Stomach (tissue), 9 donors: Measurements from ENCODE around the gene UPK3BL2. TPM values are rescaled to one million over a fixed set of nuclear protein-coding genes. Genes with fewer than 3 reads are reported as not detected.
"Not testable (repeated sequence)": the region's sequence is repeated elsewhere in the genome, so short reads cannot be mapped to it uniquely, and the experiment has no call there.

Experiments used
- DNase-seq, 2 donors: peaks; one replicate each; pipeline versions ENCODE4 v3.0.0 to v3.0.0-alpha.2; 2013 to 2019
- H3K27ac ChIP-seq, 5 donors: fragments of 200-600 bp in 4 of 5; sonication (generic) in 4 of 5; one replicate each; pipeline ENCODE4 v1.5.1; 2013 to 2019; ENCODE audit warnings: mild to moderate bottlenecking in 1 of 5, moderate library complexity in 1 of 5
- H3K27me3 ChIP-seq, 3 donors: fragments of 200-600 bp; sonication (generic); one replicate each; pipeline ENCODE4 v1.5.1; 2017 to 2019; ENCODE audit warnings: mixed run types in 1 of 3
- H3K36me3 ChIP-seq, 4 donors: fragments of 200-600 bp; sonication (generic); 1 replicate in 3 of 4; 2 replicates in 1 of 4; pipeline ENCODE4 v1.5.1; 2016 to 2019
- H3K4me1 ChIP-seq, 4 donors: fragments of 200-600 bp; sonication (generic); one replicate each; pipeline ENCODE4 v1.5.1; 2016 to 2019
- H3K4me3 ChIP-seq, 4 donors: fragments of 200-600 bp; sonication (generic) in 3 of 4; one replicate each; pipeline ENCODE4 v1.5.1; 2016 to 2019; ENCODE audit warnings: mild to moderate bottlenecking in 1 of 4
- H3K9me3 ChIP-seq, 4 donors: fragments of 200-600 bp; sonication (generic); one replicate each; pipeline ENCODE4 v1.5.1; 2016 to 2019
- POLR2AphosphoS5 ChIP-seq, 3 donors: sonication (generic); formaldehyde crosslinking; IDR thresholded peaks; one replicate each; pipeline ENCODE4 v1.6.1; 2016; ENCODE audit warnings: antibody characterized with exemption in 3 of 3
- WGBS, 5 donors: extraction: QIAGEN DNeasy Blood & Tissue Kit in 3 of 5; methylation state at CpG; one replicate each; pipeline versions ENCODE4 v1.1.5 to v1.1.7; 2013 to 2018; 5-methylcytosine and 5-hydroxymethylcytosine counted together
- intact Hi-C: fragments of 100-400 bp; cut with DNase I; formaldehyde crosslinking; loops from one replicate; pipeline ENCODE4 v1.15.1; 2023; ENCODE audit warnings: low total_unique reads
- polyA plus RNA-seq, 3 donors: library from polyadenylated mRNA; stranded (reverse); fragments of 200-250 nt; gene quantifications; one replicate each; pipeline ENCODE4 v1.2.3, GENCODE V29; 2013
- total RNA-seq, 5 donors: library from RNA; depleted of rRNA; stranded (reverse); fragments of >200 nt; gene quantifications; one replicate each; pipeline versions ENCODE4 v1.1.0 to v1.2.3, GENCODE V29; 2014 to 2016
- TF ChIP-seq, protein P1 (sequence below), 7 experiments: fragments of 450-650 bp in 4 of 7; fragments of 200-600 bp in 3 of 7; sonication (generic) in 3 of 7; IDR thresholded peaks; one replicate each; pipeline ENCODE4 v1.5.1; 2016 to 2019; ENCODE audit warnings: antibody characterized with exemption in 7 of 7, control low read depth in 2 of 7, mild to moderate bottlenecking in 1 of 7
- donor health status: healthy with polysubstance abuse.
- donor health status: Bipolar disorder and iron deficiency.
- donor health status: healthy.

Gene UPK3BL2
- total and polyA plus RNA-seq, 8 donors: 0.89 to 37.3 (median 11.7) TPM; not detected in 3

- H3K36me3 ChIP-seq, H3K4me1 ChIP-seq, H3K9me3 ChIP-seq, intact Hi-C loops, H3K27me3 ChIP-seq: not testable (repeated sequence)
- Histone ChIP-seq H3K27ac (peak within 1 kb of the TSS; percentile 38 to 89 (median 83)), H3K4me3 (peak within 1 kb of the TSS; percentile 70 to 85 (median 73))
- DNase-seq: peak; percentile 95 to 98
- TF ChIP-seq POLR2AphosphoS5 (IDR thresholded peaks at IDR 0.05): peak in 2 of 3 donors; percentile 29 to 63
- TF ChIP-seq, protein P1, sequence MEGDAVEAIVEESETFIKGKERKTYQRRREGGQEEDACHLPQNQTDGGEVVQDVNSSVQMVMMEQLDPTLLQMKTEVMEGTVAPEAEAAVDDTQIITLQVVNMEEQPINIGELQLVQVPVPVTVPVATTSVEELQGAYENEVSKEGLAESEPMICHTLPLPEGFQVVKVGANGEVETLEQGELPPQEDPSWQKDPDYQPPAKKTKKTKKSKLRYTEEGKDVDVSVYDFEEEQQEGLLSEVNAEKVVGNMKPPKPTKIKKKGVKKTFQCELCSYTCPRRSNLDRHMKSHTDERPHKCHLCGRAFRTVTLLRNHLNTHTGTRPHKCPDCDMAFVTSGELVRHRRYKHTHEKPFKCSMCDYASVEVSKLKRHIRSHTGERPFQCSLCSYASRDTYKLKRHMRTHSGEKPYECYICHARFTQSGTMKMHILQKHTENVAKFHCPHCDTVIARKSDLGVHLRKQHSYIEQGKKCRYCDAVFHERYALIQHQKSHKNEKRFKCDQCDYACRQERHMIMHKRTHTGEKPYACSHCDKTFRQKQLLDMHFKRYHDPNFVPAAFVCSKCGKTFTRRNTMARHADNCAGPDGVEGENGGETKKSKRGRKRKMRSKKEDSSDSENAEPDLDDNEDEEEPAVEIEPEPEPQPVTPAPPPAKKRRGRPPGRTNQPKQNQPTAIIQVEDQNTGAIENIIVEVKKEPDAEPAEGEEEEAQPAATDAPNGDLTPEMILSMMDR (IDR thresholded peaks at IDR 0.05): peak in 4 of 7 experiments; percentile 32 to 78 (median 56)
- 0 to 2% (median 0%) methylated on average over 22 to 52 of the region's 64 CpGs for WGBS, 5 donors
Observed at GRCh38 chr7:102572261-102573239, 29.1 kb upstream of the UPK3BL2 start, which contains the start of gene POLR2J3. POLR2J3 (minus strand) TSS chr7:102572583; CDS start chr7:102572521, 62 bp downstream.

DNA sequence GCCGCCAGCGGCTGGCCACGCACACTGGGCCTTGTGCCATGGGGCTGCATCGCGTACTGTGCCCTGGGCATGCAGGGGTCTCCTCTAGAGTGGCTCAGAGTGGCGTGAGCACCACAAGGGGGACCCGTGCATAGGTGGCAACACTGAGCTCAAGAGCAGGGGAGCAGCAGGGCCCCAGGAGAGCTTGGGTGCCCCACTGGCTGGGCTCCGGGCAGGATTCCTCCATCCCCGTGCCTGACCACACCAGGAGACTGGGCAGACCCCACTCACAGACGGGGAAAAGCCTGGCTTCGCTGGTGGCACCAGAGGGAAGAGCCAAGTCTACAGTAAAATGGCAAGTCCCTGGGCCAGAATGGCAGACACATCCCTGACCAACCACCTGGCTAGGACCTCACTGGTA, 25.1 kb upstream of the UPK3BL2 start:
- DNase-seq, H3K27ac ChIP-seq, H3K4me1 ChIP-seq, H3K4me3 ChIP-seq, H3K9me3 ChIP-seq, intact Hi-C loops, H3K27me3 ChIP-seq: not testable (repeated sequence)
- 92 to 93% (median 92%) methylated on average over 4 of the region's 11 CpGs; no CpG with 5 or more reads in 2 of the 5 donors for WGBS, 5 donors
- H3K36me3 ChIP-seq: peaks cover 0 to 10% (median 3%) of the 10 kb centered on the region in 4 donors

GRCh38 chr7:102550808-102551422, 7.4 kb upstream of the UPK3BL2 start, which contains the start of gene SPDYE2:
SPDYE2 (plus strand) TSS chr7:102551226; CDS start chr7:102553256, 2,030 bp downstream.
- H3K27me3 ChIP-seq, intact Hi-C loops, H3K9me3 ChIP-seq, H3K27ac ChIP-seq, H3K4me3 ChIP-seq, DNase-seq, H3K4me1 ChIP-seq, H3K36me3 ChIP-seq: not testable (repeated sequence)
- whole genome bisulfite sequencing, 5 donors: no CpG with 5 or more reads among the region's 6 CpGs

DNA sequence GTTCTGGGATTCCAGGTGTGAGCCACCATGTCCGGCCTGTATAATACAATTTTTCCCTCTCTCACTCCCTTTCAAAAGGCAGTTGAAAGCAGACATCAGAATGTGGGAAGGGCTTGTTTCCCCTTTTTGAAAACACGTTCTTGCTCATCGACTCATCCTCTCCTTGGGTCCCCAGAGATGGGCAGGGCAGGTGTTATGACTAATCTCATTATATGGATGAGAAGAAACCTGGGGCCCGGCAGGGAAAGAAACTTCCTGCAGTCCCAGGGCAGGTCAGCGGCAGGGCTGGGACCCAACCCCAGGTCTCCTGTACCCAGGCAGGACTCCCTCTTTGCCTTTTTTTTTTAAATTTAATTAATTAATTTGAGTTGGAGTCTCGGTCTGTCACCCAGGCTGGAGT, 2.9 kb upstream of the UPK3BL2 start:
- H3K4me3 ChIP-seq, DNase-seq, intact Hi-C loops, H3K4me1 ChIP-seq, H3K9me3 ChIP-seq, H3K27me3 ChIP-seq, H3K36me3 ChIP-seq, H3K27ac ChIP-seq: not testable (repeated sequence)
- 73 to 89% (median 86%) methylated on average over 1 to 2 of the region's 6 CpGs; no CpG with 5 or more reads in 2 of the 5 donors for WGBS, 5 donors

- H3K4me1 ChIP-seq, H3K27me3 ChIP-seq, H3K27ac ChIP-seq, intact Hi-C loops, H3K4me3 ChIP-seq, DNase-seq, H3K36me3 ChIP-seq, H3K9me3 ChIP-seq: not testable (repeated sequence)
- WGBS, 5 donors: 93 to 96% (median 96%) methylated on average over 7 to 8 of the region's 12 CpGs; no CpG with 5 or more reads in 2 of the 5 donors
Observed at GRCh38 chr7:102545288-102545687, 1.8 kb upstream of the UPK3BL2 start.

GRCh38 chr7:102544372-102544771, 876 bp upstream of the UPK3BL2 start:
- intact Hi-C loops, H3K4me3 ChIP-seq, H3K9me3 ChIP-seq, H3K4me1 ChIP-seq, DNase-seq, H3K27me3 ChIP-seq, H3K27ac ChIP-seq, H3K36me3 ChIP-seq: not testable (repeated sequence)
- WGBS, 5 donors: no CpG with 5 or more reads among the region's 1 CpG

- H3K27me3 ChIP-seq, H3K4me1 ChIP-seq, H3K27ac ChIP-seq, H3K9me3 ChIP-seq, H3K36me3 ChIP-seq, H3K4me3 ChIP-seq, intact Hi-C loops, DNase-seq: not testable (repeated sequence)
- 81 to 97% (median 91%) methylated on average over 6 to 7 of the region's 11 CpGs; no CpG with 5 or more reads in 1 of the 5 donors for WGBS, 5 donors
Observed at GRCh38 chr7:102542771-102543170, 725 bp downstream of the UPK3BL2 start.

GRCh38 chr7:102542083-102542482, 1.4 kb downstream of the UPK3BL2 start:
- H3K4me3 ChIP-seq, H3K27ac ChIP-seq, intact Hi-C loops, H3K4me1 ChIP-seq, H3K36me3 ChIP-seq, DNase-seq, H3K27me3 ChIP-seq, H3K9me3 ChIP-seq: not testable (repeated sequence)
- 94 to 100% (median 96%) methylated on average over 4 of the region's 8 CpGs; no CpG with 5 or more reads in 2 of the 5 donors for WGBS, 5 donors

GRCh38 chr7:102540604-102541003, 2.9 kb downstream of the UPK3BL2 start:
- H3K27me3 ChIP-seq, DNase-seq, H3K36me3 ChIP-seq, H3K4me1 ChIP-seq, H3K27ac ChIP-seq, H3K4me3 ChIP-seq, intact Hi-C loops, H3K9me3 ChIP-seq: not testable (repeated sequence)
- 91 to 98% (median 96%) methylated on average over 4 to 5 of the region's 6 CpGs for WGBS, 5 donors

DNA sequence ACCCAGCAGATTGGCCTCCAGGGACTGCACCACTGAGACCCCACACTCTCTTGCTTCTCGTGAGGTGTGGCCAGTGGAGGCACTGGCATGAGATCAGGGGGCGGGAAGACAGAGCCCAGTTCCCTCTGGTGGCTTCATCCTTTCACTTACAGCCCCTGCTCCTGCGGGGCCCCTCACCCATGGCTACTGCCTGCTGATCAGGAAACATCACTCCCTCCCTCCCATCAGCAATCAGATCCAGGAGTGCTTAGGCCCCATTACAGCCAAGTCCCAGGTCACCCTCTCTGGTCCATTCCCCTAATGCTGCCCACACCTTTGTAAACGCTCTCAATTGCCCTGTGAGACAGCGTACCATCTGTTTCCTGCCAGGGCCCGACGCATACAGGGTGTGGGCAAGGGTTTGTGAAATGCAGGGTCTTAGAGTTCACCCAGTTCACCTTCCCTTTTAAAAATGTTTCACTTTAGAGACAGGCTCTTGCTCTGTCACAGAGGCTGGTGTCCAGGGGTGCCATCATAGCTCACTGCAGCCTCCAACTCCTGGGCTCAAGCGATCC, 8.4 kb downstream of the UPK3BL2 start:
- H3K4me1 ChIP-seq, H3K9me3 ChIP-seq, H3K27me3 ChIP-seq, H3K4me3 ChIP-seq, H3K27ac ChIP-seq, intact Hi-C loops, H3K36me3 ChIP-seq: not testable (repeated sequence)
- DNase-seq: peak in 1 of 2 donors; percentile 1
- 45 to 82% (median 71%) methylated on average over 1 to 4 of the region's 8 CpGs for WGBS, 5 donors
